HUES48 (cell line): ENCODE data around the gene F8A2.
"Not testable (repeated sequence)": the region's sequence is repeated elsewhere in the genome, so short reads cannot be mapped to it uniquely, and the experiment has no call there.

Source experiments
- H3K27ac ChIP-seq: one replicate; pipeline ENCODE4 v1.7.0; 2013; ENCODE audit warnings: low read depth, low read length, inconsistent platforms
- H3K27me3 ChIP-seq: 2 replicates; pipeline ENCODE4 v1.6.1; 2013; ENCODE audit warnings: mild to moderate bottlenecking, low read length; ENCODE audit not compliant: control insufficient read depth, insufficient read depth
- H3K36me3 ChIP-seq: 2 replicates; pipeline ENCODE4 v1.6.1; 2013; ENCODE audit warnings: low read length; ENCODE audit not compliant: control insufficient read depth, insufficient read depth
- H3K4me1 ChIP-seq: 2 replicates; pipeline ENCODE4 v1.6.1; 2013; ENCODE audit warnings: mild to moderate bottlenecking, low read length; ENCODE audit not compliant: control insufficient read depth, insufficient read depth
- H3K4me3 ChIP-seq: 2 replicates; pipeline ENCODE4 v1.5.1; 2013; ENCODE audit warnings: mild to moderate bottlenecking, low read depth, low read length
- H3K9ac ChIP-seq: 2 replicates; pipeline ENCODE4 v1.6.1; 2013; ENCODE audit warnings: mild to moderate bottlenecking, low read depth, low read length, moderate library complexity
- H3K9me3 ChIP-seq: 2 replicates; pipeline ENCODE4 v1.6.1; 2013; ENCODE audit warnings: low read length; ENCODE audit not compliant: control insufficient read depth, insufficient read depth

Gene F8A2

DNA sequence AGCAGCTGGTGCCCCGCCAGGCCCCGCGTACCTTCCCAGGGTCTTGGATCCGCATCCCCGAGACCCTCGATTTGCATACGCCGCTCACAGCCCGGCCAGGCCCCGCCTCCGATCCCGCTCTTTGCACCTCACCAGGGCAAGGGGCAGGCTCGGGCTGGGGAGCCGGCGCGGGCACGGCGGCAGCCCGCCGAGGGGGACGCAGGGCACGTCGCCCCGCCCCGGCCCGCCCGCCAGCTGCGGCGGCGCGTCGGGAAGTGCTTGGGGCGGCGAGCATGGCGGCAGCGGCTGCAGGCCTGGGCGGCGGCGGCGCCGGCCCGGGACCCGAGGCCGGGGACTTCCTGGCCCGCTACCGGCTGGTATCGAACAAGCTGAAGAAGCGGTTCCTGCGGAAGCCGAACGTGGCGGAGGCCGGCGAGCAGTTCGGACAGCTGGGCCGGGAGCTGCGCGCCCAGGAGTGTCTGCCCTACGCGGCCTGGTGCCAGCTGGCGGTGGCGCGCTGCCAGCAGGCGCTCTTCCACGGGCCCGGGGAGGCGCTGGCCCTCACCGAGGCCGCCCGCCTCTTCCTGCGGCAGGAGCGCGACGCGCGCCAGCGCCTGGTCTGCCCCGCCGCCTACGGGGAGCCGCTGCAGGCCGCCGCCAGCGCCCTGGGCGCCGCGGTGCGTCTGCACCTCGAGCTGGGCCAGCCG lies at the start of gene F8A2:
Gene F8A2 (plus strand): TSS at position 253 of the 686 bp plus-strand sequence. CDS start 20 bp downstream, at position 273.
- H3K9me3 ChIP-seq, H3K9ac ChIP-seq, H3K27ac ChIP-seq, H3K4me1 ChIP-seq, H3K27me3 ChIP-seq, H3K36me3 ChIP-seq, H3K4me3 ChIP-seq: not testable (repeated sequence)

DNA sequence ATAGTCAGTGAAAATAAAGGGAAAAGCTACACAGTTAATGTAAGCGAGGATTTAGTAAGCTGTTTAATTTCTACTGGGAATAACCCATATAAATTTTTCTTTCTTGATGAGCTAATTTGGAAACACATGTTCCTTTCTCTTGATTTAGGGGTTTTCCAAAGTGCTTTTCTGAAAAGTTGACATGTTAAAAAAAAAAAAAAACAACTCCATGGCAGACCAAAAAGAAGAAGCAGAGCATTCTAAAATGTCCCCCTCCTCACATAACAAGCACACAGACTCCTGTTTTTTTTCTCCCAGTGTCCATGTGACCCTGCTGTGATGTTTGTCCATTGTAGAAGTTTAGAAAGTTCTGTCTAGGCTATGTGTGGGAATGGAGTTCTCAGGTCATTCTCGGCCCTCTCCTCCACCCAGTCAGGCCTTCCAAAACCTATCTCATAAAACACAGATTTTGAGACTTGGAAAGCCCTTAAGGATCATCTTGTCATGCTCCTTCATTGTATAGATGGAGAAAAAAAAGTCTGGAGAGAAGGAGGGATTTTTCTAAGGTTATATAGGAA lies 48.3 kb upstream of the F8A2 start:
- H3K9ac ChIP-seq: no peak overlapping the region
- H3K9me3 ChIP-seq: peaks cover 12% of the 10 kb centered on the region; the same call in 1 of the 2 replicates
- H3K27ac ChIP-seq: no peak overlapping the region
- H3K36me3 ChIP-seq: no peaks in the 10 kb centered on the region
- no peak overlapping the region for H3K4me3 ChIP-seq
- no peaks in the 10 kb centered on the region for H3K27me3 ChIP-seq
- H3K4me1 ChIP-seq: no peaks in the 10 kb centered on the region

DNA sequence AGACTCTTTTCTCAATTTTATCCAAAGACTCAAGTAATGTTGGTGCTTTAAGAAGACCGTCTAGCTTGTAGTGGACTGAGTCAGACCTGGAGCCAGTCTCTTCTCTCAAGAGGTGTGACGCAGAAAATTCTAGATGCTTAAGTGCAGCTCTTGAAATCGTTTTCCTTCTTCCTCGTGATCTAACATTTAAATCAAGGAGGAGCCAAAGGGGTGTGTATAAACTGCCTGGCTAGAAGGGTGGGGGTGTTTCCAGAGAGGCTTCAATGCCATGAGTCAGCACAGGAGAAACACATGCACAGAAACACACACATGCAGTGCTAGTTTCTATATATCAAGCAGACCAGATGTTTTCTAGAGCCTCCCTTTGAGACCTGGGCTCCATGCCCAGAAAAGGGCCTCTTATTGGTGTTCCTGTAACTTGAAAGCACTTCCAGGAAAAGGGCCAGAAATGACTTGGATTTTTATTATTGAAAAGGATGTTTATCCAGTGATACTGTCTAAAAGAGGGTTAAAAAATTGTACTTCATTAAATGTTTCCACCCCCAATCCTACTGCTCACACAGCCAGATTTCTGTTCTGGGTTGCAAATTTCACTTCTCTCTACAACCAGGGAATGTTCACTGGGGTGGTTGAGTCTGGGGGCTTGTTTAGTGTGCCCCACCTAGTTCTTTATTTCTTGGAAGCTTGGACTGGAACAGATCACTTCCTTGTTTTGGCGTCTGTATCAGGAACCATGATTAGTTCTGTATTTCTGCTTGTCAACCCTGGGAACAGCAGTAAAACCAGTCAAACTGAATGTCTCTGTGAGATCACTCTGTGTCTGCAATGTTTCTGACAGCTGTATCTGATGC lies 47.2 kb upstream of the F8A2 start, which contains the start of gene CLIC2:
Gene CLIC2 (minus strand): TSS at position 129 of the 851 bp plus-strand sequence. CDS start 187 bp downstream, outside the sequence.
- no peak within 1 kb of the TSS for H3K9ac ChIP-seq
- no peak within 1 kb of the TSS for H3K27ac ChIP-seq

DNA sequence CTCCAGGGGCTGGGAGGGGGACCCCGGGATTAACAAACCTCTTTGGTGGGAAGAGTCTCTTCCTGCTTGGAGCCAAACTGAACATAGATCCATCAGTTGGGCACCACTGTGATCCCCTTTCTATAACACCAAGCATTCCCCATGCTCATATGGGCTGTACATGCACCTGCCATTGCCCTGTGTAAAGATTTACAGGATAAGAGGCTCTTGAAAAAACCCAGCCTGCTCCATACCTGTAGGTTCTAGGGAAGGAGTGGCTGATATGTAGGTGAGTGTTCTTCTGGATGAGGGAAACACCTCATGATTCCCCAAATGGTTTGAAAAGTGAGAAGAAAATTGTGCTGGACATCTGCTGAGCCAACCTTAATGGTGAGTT lies 46.6 kb upstream of the F8A2 start:
- not testable (repeated sequence) for H3K9ac ChIP-seq, H3K4me1 ChIP-seq, H3K9me3 ChIP-seq, H3K4me3 ChIP-seq, H3K27me3 ChIP-seq, H3K27ac ChIP-seq, H3K36me3 ChIP-seq

More for the DNA sequence above, 47.2 kb upstream of the F8A2 start, which contains the start of gene CLIC2:
- Histone ChIP-seq H3K36me3 (no peaks in the 10 kb centered on the region), H3K4me3 (no peak within 1 kb of the TSS), H3K9me3 (peaks cover 10% of the 10 kb centered on the region; the same call in 1 of the 2 replicates), H3K4me1 (no peaks in the 10 kb centered on the region), H3K27me3 (no peaks in the 10 kb centered on the region)

DNA sequence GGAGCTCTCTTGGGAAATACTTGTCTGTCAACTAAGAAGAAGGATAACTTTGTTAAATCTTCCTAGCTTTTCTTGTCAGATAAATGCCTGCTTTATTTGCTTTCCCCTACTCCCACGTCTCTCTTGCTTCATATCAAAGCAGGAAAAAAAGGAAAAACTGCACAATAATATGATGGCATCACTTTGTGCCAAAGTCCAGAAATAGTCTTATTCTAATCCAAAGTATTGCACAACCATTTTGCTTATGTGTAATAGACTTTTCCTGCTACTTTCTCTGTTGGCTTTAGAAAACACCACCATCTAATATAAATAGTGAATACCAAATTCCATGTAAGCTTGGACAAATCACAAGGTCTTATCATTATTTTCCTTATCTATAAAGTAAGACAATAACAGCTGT lies 36.2 kb upstream of the F8A2 start:
- not testable (repeated sequence) for H3K9ac ChIP-seq, H3K27me3 ChIP-seq, H3K9me3 ChIP-seq, H3K4me3 ChIP-seq, H3K4me1 ChIP-seq, H3K36me3 ChIP-seq, H3K27ac ChIP-seq

DNA sequence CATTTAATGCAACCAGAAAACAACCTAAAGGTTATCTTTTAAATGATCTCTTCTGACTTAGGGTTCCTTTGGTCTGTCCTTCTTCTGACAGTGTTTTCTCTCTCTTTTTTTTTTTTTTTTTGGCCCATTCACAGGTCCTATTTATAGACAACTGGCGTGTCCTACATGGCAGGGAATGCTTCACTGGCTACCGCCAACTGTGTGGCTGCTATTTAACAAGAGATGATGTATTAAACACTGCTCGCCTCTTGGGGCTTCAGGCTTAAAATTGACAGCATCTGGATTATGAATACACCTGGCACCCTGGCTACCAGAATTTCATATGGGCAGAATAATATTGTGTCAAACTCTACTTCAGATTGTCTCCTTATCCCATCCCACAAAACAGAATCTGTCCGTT lies 32.4 kb upstream of the F8A2 start:
- H3K4me1 ChIP-seq, H3K36me3 ChIP-seq, H3K9me3 ChIP-seq, H3K4me3 ChIP-seq, H3K9ac ChIP-seq, H3K27ac ChIP-seq, H3K27me3 ChIP-seq: not testable (repeated sequence)

DNA sequence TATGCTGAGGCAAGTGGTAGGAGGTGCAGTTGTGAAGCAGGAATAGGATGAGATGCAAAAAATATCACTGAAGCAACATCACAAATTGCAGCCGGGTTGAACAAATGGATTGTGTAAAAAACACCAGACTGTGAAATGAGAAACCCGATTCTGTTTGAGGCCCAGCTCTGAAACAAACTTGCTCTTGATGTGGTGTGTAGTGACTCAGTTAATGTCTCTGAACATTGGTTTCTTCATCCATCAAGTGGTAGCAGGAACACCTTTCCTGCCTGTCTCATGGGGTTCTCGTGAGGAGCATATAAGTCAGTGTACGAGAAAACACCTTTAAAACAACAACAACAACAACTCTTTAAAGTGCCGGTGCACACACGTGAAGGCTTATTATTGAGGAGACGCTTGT lies 18.2 kb upstream of the F8A2 start:
- not testable (repeated sequence) for H3K27me3 ChIP-seq, H3K9ac ChIP-seq, H3K4me3 ChIP-seq, H3K9me3 ChIP-seq, H3K36me3 ChIP-seq, H3K27ac ChIP-seq, H3K4me1 ChIP-seq

DNA sequence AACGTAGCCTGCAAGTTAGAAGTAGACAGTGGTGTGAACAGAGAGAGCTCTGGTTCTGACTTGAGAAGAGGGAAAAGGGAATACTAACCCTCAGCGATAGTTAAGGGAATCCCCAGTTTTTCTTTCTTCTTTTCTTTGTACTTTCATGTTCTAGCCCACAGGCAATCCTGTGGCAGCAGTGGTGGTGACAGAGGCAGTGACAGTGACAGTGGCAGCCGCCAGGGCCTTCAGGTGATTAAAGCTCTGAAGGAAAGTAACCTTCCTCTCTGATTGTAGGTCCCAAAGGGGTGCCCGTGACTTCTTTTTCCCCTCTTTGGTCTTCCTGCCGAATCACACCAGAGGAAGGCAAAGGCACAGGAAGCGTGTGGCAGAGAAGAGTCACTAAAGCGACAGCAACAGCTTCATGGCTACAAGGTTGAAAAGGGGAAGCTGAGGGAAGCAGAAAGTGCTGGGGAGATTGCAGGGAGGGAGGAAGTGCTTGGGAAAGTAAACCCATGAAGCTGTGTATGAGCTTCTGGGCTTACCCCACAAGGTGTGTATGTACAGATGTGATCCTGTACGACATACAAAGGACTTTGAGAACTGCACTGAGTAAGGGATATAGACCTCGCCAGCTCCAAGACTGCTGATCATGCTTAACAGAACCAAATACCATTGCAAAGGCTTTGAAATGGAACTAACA lies 8.0 kb upstream of the F8A2 start:
- H3K36me3 ChIP-seq, H3K4me1 ChIP-seq, H3K9ac ChIP-seq, H3K4me3 ChIP-seq, H3K27me3 ChIP-seq, H3K27ac ChIP-seq, H3K9me3 ChIP-seq: not testable (repeated sequence)

DNA sequence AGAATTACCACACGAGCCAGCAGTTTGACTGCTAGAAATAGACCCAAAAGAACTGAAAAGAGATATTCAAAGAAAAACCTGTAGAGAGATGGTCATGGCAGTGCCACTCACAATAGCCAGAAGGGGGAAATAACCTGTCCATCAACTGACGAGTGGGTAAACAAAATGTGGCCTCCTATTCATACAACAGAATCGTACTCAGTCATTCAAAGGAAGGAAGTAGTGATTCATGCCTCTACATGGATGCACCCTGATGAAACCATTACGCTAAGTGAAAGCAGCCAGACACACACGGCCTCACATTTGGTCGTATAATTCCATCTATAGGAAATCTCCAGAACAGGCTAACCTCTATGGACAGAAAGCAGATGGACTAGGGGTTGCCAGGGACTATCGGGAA lies 2.1 kb upstream of the F8A2 start:
- not testable (repeated sequence) for H3K36me3 ChIP-seq, H3K27me3 ChIP-seq, H3K9me3 ChIP-seq, H3K9ac ChIP-seq, H3K4me1 ChIP-seq, H3K27ac ChIP-seq, H3K4me3 ChIP-seq

DNA sequence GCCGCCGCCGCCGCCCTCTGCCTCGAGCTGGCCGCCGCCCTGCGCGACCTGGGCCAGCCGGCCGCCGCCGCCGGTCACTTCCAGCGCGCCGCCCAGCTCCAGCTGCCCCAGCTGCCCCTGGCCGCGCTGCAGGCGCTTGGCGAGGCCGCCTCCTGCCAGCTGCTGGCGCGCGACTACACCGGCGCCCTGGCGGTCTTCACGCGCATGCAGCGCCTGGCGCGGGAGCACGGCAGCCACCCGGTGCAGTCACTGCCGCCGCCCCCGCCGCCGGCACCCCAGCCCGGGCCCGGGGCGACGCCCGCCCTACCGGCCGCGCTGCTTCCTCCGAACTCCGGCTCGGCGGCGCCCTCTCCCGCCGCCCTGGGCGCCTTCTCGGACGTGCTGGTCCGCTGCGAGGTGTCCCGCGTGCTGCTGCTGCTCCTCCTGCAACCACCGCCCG lies 653 bp downstream of the F8A2 start:
- H3K27ac ChIP-seq, H3K4me3 ChIP-seq, H3K4me1 ChIP-seq, H3K36me3 ChIP-seq, H3K27me3 ChIP-seq, H3K9me3 ChIP-seq, H3K9ac ChIP-seq: not testable (repeated sequence)

DNA sequence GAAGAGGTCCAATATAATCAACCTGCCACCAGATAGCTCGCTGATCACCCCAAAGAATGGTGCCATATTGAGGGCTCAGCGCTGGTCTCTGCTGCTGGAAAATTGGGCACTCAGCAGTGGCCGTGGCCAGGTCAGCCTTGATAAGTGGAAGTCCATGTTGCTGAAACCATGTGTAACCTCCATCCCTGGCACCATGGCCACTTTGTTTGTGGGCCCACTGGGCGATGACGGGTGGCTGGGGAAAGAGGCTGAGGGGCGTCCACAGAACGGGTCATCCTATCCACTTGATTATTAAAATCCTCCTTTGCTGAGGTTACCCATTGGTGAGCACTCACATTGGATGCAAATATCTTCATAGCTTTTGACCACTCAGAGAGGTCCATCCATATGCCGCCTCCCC lies 7.7 kb downstream of the F8A2 start:
- no peaks in the 10 kb centered on the region for H3K36me3 ChIP-seq
- no peak overlapping the region for H3K9ac ChIP-seq
- H3K27ac ChIP-seq: no peak overlapping the region
- H3K4me3 ChIP-seq: no peak overlapping the region
- no peaks in the 10 kb centered on the region for H3K27me3 ChIP-seq
- peaks cover 46% of the 10 kb centered on the region for H3K9me3 ChIP-seq
- H3K4me1 ChIP-seq: no peaks in the 10 kb centered on the region
